Measurements from ENCODE around the gene GALNT14.

GRCh38 chr2:30910686-30911085 is 227.6 kb downstream of the GALNT14 start:
- TF ChIP-seq CTCF (IDR thresholded peaks at IDR 0.05) (no peak), POLR2AphosphoS5 (IDR thresholded peaks at IDR 0.05) (no peak)

All from gastroesophageal sphincter (tissue), 3 donors.